K562 (cell line): ENCODE results near the gene TBC1D2. TPM values are rescaled to one million over a fixed set of nuclear protein-coding genes. Genes with fewer than 3 reads are reported as not detected.

Experiments used
- ATAC-seq: fragments of 200-7000 bp; cut with Tn5 transposase; 3 replicates; pipeline ENCODE4 v1.9.1; 2020; ENCODE audit warnings: moderate library complexity
- BruUV-seq: library from RNA; stranded (reverse); fragments of 400-500 nt; replicated peaks from 2 replicates; lab custom pipeline; 2021; lab: Mats Ljungman, UMichigan
- CTCF ChIA-PET: fragments of 300-600 bp; formaldehyde crosslinking; extraction: SDS; loops from one replicate; lab custom pipeline; 2021; ENCODE audit warnings: low intra/inter-chr PET ratio; lab: Yijun Ruan, JAX
- POLR2A ChIA-PET: fragments of 300-600, 350-650 bp; sonication (Branson Sonifier 250); formaldehyde crosslinking; extraction: SDS; loops from one replicate; lab custom pipeline; 2021; ENCODE audit warnings: antibody characterized with exemption, inconsistent platforms; lab: Yijun Ruan, JAX
- DNase-seq, 4 experiments: peaks; one replicate each; pipeline versions ENCODE4 v3.0.0 to v3.0.0-alpha.2; 2011 to 2018; ENCODE audit warnings: low spot score in 3 of 4, mixed read lengths in 3 of 4; ENCODE audit errors: extremely low read depth in 1 of 4
- FAIRE-seq: peaks from 2 replicates; lab custom pipeline; 2011; peaks lifted over from hg19 to GRCh38; lab: Jason Lieb, UNC
- H2AFZ ChIP-seq: 2 replicates; pipeline ENCODE4 v1.6.0; 2011; ENCODE audit warnings: low read depth, low read length, control low read depth, inconsistent platforms
- H3K27ac ChIP-seq: fragments of 200-600 bp; 3 replicates; pipeline ENCODE4 v1.8.0; 2011; ENCODE audit warnings: low read depth, mild to moderate bottlenecking, control low read depth, inconsistent platforms, low read length, moderate library complexity, mixed read lengths; ENCODE audit errors: extremely low read depth
- H3K27me3 ChIP-seq, 2 experiments: fragments of 300-600 bp in 1 of 2; 2 replicates in 1 of 2; 3 replicates in 1 of 2; pipeline versions ENCODE4 v1.6.0 to v1.8.0; 2011; ENCODE audit warnings: inconsistent platforms in 2 of 2, low read length in 2 of 2, mild to moderate bottlenecking in 1 of 2, mixed read lengths in 1 of 2, moderate library complexity in 1 of 2; ENCODE audit not compliant: control insufficient read depth in 2 of 2, insufficient read depth in 2 of 2
- H3K36me3 ChIP-seq: fragments of 300-600 bp; 3 replicates; pipeline ENCODE4 v1.8.0; 2011; ENCODE audit warnings: mild to moderate bottlenecking, low read length, inconsistent platforms; ENCODE audit not compliant: control insufficient read depth, insufficient read depth
- H3K4me1 ChIP-seq, 2 experiments: fragments of 200-600 bp in 1 of 2; replicated peaks in 1 of 2; 2 replicates in 1 of 2; 3 replicates in 1 of 2; pipeline versions ENCODE4 v1.5.1 to v1.8.0; 2011; ENCODE audit warnings: inconsistent platforms in 2 of 2, low read length in 2 of 2, mild to moderate bottlenecking in 1 of 2, mixed read lengths in 1 of 2, moderate library complexity in 1 of 2; ENCODE audit not compliant: control insufficient read depth in 2 of 2, insufficient read depth in 2 of 2
- H3K4me2 ChIP-seq: 2 replicates; pipeline ENCODE4 v1.6.1; 2011; ENCODE audit warnings: low read length, control low read depth, inconsistent platforms, mixed read lengths; ENCODE audit not compliant: insufficient read depth
- H3K4me3 ChIP-seq: fragments of 200-600 bp; sonication (generic), shearing (Covaris generic); 2 replicates; pipeline ENCODE4 v1.5.1; 2016; ENCODE audit warnings: control low read depth, inconsistent platforms
- H3K79me2 ChIP-seq: fragments of 200-600 bp; 3 replicates; pipeline ENCODE4 v1.8.0; 2011; ENCODE audit warnings: low read length, inconsistent platforms; ENCODE audit not compliant: control insufficient read depth, insufficient read depth
- H3K9ac ChIP-seq, 2 experiments: 2 replicates each; pipeline versions ENCODE4 v1.6.0 to v1.6.1; 2011; ENCODE audit warnings: low read depth in 2 of 2, low read length in 2 of 2, control low read depth in 1 of 2, inconsistent platforms in 1 of 2, mild to moderate bottlenecking in 1 of 2, mixed read lengths in 1 of 2; ENCODE audit not compliant: insufficient read depth in 1 of 2
- H3K9me1 ChIP-seq: one replicate; pipeline ENCODE4 v1.6.0; 2011; ENCODE audit warnings: inconsistent platforms, mild to moderate bottlenecking, low read length, moderate library complexity; ENCODE audit not compliant: control insufficient read depth, insufficient read depth
- H3K9me3 ChIP-seq: replicated peaks from 2 replicates; pipeline ENCODE4 v1.5.1; 2011; ENCODE audit warnings: low read depth, low read length, inconsistent platforms; ENCODE audit not compliant: control insufficient read depth, insufficient read depth
- H4K20me1 ChIP-seq: replicated peaks from 2 replicates; pipeline ENCODE4 v1.6.1; 2011; ENCODE audit warnings: low read length, inconsistent platforms, mixed read lengths; ENCODE audit not compliant: control insufficient read depth, insufficient read depth
- E4F1 ChIP-seq: fragments of 250-450 bp; sonication (Bioruptor Pico); IDR thresholded peaks from 2 replicates; pipeline ENCODE4 v1.5.0; 2021; ENCODE audit warnings: mild to moderate bottlenecking, borderline replicate concordance
- L3MBTL2 ChIP-seq: fragments of 450-650 bp; IDR thresholded peaks from 2 replicates; pipeline ENCODE4 v1.6.1; 2016; ENCODE audit warnings: mild to moderate bottlenecking, moderate library complexity
- MBD2 ChIP-seq: sonication (generic); IDR thresholded peaks from 2 replicates; pipeline ENCODE4 v1.6.1; 2016; ENCODE audit warnings: low read depth, borderline replicate concordance
- SIX5 ChIP-seq, 2 experiments: IDR thresholded peaks; 2 replicates each; pipeline ENCODE4 v1.6.1; 2011; ENCODE audit warnings: low read length in 2 of 2, borderline replicate concordance in 1 of 2, low read depth in 1 of 2, mild to moderate bottlenecking in 1 of 2, moderate library complexity in 1 of 2; ENCODE audit not compliant: insufficient read depth in 1 of 2
- XRCC4 ChIP-seq: IDR thresholded peaks from one replicate; pipeline ENCODE4 v1.6.1; 2011; ENCODE audit not compliant: insufficient read depth, insufficient read length; ENCODE audit errors: extremely low read depth
- WGBS: fragments of 100-300 bp; shearing (Covaris generic); methylation state at CpG from one replicate; pipeline ENCODE4 v1.1.6; 2016; ENCODE audit warnings: low coverage, mixed read lengths; ENCODE audit not compliant: insufficient coverage; ENCODE audit errors: missing lambda C conversion rate; 5-methylcytosine and 5-hydroxymethylcytosine counted together
- in situ Hi-C: fragments of 300-500 bp; cut with MboI; formaldehyde crosslinking; loops from 4 replicates; pipeline ENCODE4 v1.15.0; 2018; ENCODE audit warnings: inconsistent platforms, mixed read lengths
- intact Hi-C: fragments of 100-400 bp; cut with micrococcal nuclease; formaldehyde crosslinking; loops from 2 replicates; pipeline ENCODE4 v1.14.2; 2022
- polyA plus RNA-seq, 8 experiments: library from polyadenylated mRNA; depleted of rRNA in 4 of 8; stranded (reverse) in 5 of 8; unstranded in 3 of 8; fragments of >200 nt; fragmentation: Nextera tagmentation in 2 of 8; fragmentation: Illumina TruSeq in 1 of 8; extraction: Ambion mirVana in 2 of 8; extraction: Trizol in 1 of 8; gene quantifications; 2 replicates each; pipeline versions ENCODE4 v1.2.1 to v1.2.3, GENCODE V29; 2011 to 2014; ENCODE audit warnings: inconsistent platforms in 1 of 8, missing spikeins in 1 of 8
- total RNA-seq, 7 experiments: library from RNA; depleted of rRNA in 6 of 7; stranded (reverse); fragments of >200 nt in 6 of 7; fragmentation: Illumina TruSeq in 2 of 7; extraction: Trizol in 2 of 7; gene quantifications; 2 replicates each; pipeline versions ENCODE4 v1.2.1 to v1.2.3, GENCODE V29; 2011 to 2021; ENCODE audit warnings: low replicate concordance in 1 of 7
- TF ChIP-seq, protein P1 (sequence below): fragments of 450-650 bp; formaldehyde crosslinking; IDR thresholded peaks from 2 replicates; pipeline ENCODE4 v1.4.0; 2022; ENCODE audit warnings: mild to moderate bottlenecking, moderate library complexity

TBC1D2 gene
- total and polyA plus RNA-seq, 9 of the 15 experiments (the other 6 are each of a cell fraction or from before 2014, with no cell fraction given), result 0.10 to 7.0 (median 2.5) TPM

DNA sequence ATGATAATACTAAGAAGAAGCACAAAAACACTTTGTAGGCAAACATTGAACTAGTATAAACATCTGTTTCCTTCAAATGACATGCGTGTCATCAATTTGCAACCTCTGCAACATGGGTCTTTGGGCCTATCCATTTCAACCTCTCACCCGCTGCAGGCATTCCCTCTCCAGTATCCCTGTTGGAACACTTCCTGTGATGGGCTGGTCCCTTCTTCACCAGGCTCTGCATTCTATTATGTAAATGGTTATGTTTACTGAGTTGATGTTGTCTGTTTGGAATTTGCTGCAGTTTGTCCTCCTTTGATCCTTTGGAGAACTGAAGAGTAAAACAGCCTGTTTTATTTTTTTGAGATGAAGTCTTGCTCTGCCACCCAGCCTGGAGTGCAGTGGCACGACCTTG lies 16.6 kb upstream of the TBC1D2 start:
- in situ Hi-C loops (loop anchor here (25.0 kb wide), 1 partner anchor 360 kb away; the partner anchor contains the start of gene TRMO), intact Hi-C loops (no loop called here)
- ChIA-PET CTCF (no interaction called here), POLR2A (interaction anchor here (1.1 to 1.2 kb wide), 3 partner anchors 9 to 16 kb away, joined by 3 to 5 read pairs (median 5); partner anchors contain the start of gene TBC1D2)
- no peaks in the 10 kb centered on the region for H3K79me2 ChIP-seq
- H4K20me1 ChIP-seq, result no peaks in the 10 kb centered on the region
- H3K36me3 ChIP-seq, result no peaks in the 10 kb centered on the region
- no peak overlapping the region for H2AFZ ChIP-seq
- BruUV-seq, result no TSS peak
- 85% methylated on average over 3 of the region's 3 CpGs for WGBS
- no peak overlapping the region for H3K9ac ChIP-seq
- no peak overlapping the region for H3K4me3 ChIP-seq
- ATAC-seq (no peak), DNase-seq (no peak), FAIRE-seq (no peak)
- no peak overlapping the region for H3K27ac ChIP-seq
- H3K9me1 ChIP-seq, result no peaks in the 10 kb centered on the region
- H3K4me2 ChIP-seq, result no peak overlapping the region
- no peaks in the 10 kb centered on the region for H3K27me3 ChIP-seq
- no peaks in the 10 kb centered on the region for H3K9me3 ChIP-seq
- TF ChIP-seq MBD2 (no peak), L3MBTL2 (no peak), XRCC4 (no peak), SIX5 (IDR thresholded peaks at IDR 0.05; ENCODE audit: borderline replicate concordance in 1 of 2, insufficient read depth in 1 of 2, low read depth in 1 of 2, low read length in 2 of 2) (no peak), E4F1 (CRISPR knock-in tag) (no peak)
- TF ChIP-seq, protein P1, sequence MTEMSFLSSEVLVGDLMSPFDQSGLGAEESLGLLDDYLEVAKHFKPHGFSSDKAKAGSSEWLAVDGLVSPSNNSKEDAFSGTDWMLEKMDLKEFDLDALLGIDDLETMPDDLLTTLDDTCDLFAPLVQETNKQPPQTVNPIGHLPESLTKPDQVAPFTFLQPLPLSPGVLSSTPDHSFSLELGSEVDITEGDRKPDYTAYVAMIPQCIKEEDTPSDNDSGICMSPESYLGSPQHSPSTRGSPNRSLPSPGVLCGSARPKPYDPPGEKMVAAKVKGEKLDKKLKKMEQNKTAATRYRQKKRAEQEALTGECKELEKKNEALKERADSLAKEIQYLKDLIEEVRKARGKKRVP (CRISPR knock-in tag), result no peak
- H3K4me1 ChIP-seq, result peaks cover 3 to 11% of the 10 kb centered on the region in 2 experiments; a peak in 3 of 5 replicates
